Upper lobe of left lung (tissue), 4 donors: Measurements from ENCODE around the gene KCNJ18.
"Not testable (repeated sequence)": the region's sequence is repeated elsewhere in the genome, so short reads cannot be mapped to it uniquely, and the experiment has no call there.

Experiments
- CTCF ChIP-seq, 6 experiments: fragments of 450-650 bp in 4 of 6; fragments of 200-600 bp in 2 of 6; sonication (generic) in 2 of 6; IDR thresholded peaks; one replicate each; pipeline ENCODE4 v1.5.1; 2016 to 2019; ENCODE audit warnings: antibody characterized with exemption in 6 of 6
- POLR2A ChIP-seq, 4 donors: fragments of 450-650 bp; IDR thresholded peaks; one replicate each; pipeline ENCODE4 v1.5.1; 2016 to 2017; ENCODE audit warnings: antibody characterized with exemption in 4 of 4, mild to moderate bottlenecking in 2 of 4

- TF ChIP-seq CTCF, POLR2A (IDR thresholded peaks at IDR 0.05): not testable (repeated sequence)
Observed at GRCh38 chr17:21735814-21736213, 43.5 kb downstream of the KCNJ18 start.
